HepG2 (cell line): Measurements from ENCODE around the gene MOGAT3. TPM values are rescaled to one million over a fixed set of nuclear protein-coding genes. Genes with fewer than 3 reads are reported as not detected.

Source experiments
- CENPT ChIP-seq: sonication (generic); formaldehyde crosslinking; IDR thresholded peaks from 2 replicates; pipeline ENCODE4 v1.8.0; 2022; ENCODE audit warnings: low read depth, mild to moderate bottlenecking, moderate library complexity, missing genetic modification reagents
- CHD4 ChIP-seq: fragments of 200-600 bp; sonication (generic); IDR thresholded peaks from 2 replicates; pipeline ENCODE4 v1.7.0; 2017; ENCODE audit warnings: mild to moderate bottlenecking, low read length, borderline replicate concordance
- KAT7 ChIP-seq: IDR thresholded peaks from 2 replicates; pipeline ENCODE4 v1.6.1; 2018; ENCODE audit warnings: borderline replicate concordance, missing compliant biosample characterization
- KLF16 ChIP-seq, 2 experiments: sonication (generic) in 1 of 2; formaldehyde crosslinking in 1 of 2; IDR thresholded peaks; 2 replicates each; pipeline versions ENCODE4 v1.6.1 to v1.8.0; 2016 to 2023; ENCODE audit warnings: missing genetic modification reagents in 2 of 2, missing compliant biosample characterization in 1 of 2
- MEIS1 ChIP-seq: sonication (generic); formaldehyde crosslinking; IDR thresholded peaks from 2 replicates; pipeline ENCODE4 v1.9.0; 2021; ENCODE audit warnings: mild to moderate bottlenecking, missing genetic modification reagents, moderate library complexity, borderline replicate concordance
- NCOA2 ChIP-seq: sonication (generic); formaldehyde crosslinking; IDR thresholded peaks from 2 replicates; pipeline ENCODE4 v1.8.0; 2022; ENCODE audit warnings: inconsistent platforms
- PITX1 ChIP-seq: sonication (generic); formaldehyde crosslinking; IDR thresholded peaks from 2 replicates; pipeline ENCODE4 v1.5.1; 2020; ENCODE audit warnings: mild to moderate bottlenecking, missing genetic modification reagents
- RFXAP ChIP-seq: sonication (generic); formaldehyde crosslinking; IDR thresholded peaks from 2 replicates; pipeline ENCODE4 v1.4.0; 2020; ENCODE audit warnings: missing genetic modification reagents, borderline replicate concordance
- TAF15 ChIP-seq: fragments of 200-400 bp; formaldehyde crosslinking; IDR thresholded peaks from one replicate; pipeline ENCODE4 v1.6.1; 2018; ENCODE audit warnings: mild to moderate bottlenecking, low read depth, low read length; ENCODE audit not compliant: poor library complexity, severe bottlenecking
- ZFP1 ChIP-seq: IDR thresholded peaks from 2 replicates; pipeline ENCODE4 v1.6.1; 2016
- ZNF180 ChIP-seq: sonication (generic); formaldehyde crosslinking; IDR thresholded peaks from 2 replicates; pipeline ENCODE4 v1.4.0; 2020; ENCODE audit warnings: low read depth, missing genetic modification reagents, borderline replicate concordance
- ZNF501 ChIP-seq: sonication (generic); formaldehyde crosslinking; IDR thresholded peaks from 2 replicates; pipeline ENCODE4 v1.5.1; 2020; ENCODE audit warnings: mild to moderate bottlenecking, moderate library complexity, missing genetic modification reagents
- ZNF564 ChIP-seq: sonication (generic); formaldehyde crosslinking; IDR thresholded peaks from 2 replicates; pipeline ENCODE4 v1.8.1; 2023; ENCODE audit warnings: mild to moderate bottlenecking, missing genetic modification reagents
- ZNF572 ChIP-seq: sonication (generic); formaldehyde crosslinking; IDR thresholded peaks from 2 replicates; pipeline ENCODE4 v1.5.1; 2020; ENCODE audit warnings: mild to moderate bottlenecking, missing genetic modification reagents
- polyA plus RNA-seq, 8 experiments: library from polyadenylated mRNA; depleted of rRNA in 3 of 8; stranded (reverse) in 7 of 8; unstranded in 1 of 8; fragments of >200 nt; fragmentation: Illumina TruSeq in 4 of 8; extraction: Trizol in 4 of 8; gene quantifications; 2 replicates each; pipeline versions ENCODE4 v1.2.1 to v1.2.3, GENCODE V29; 2011 to 2016; ENCODE audit warnings: low read depth in 4 of 8, missing spikeins in 1 of 8, mixed read lengths in 1 of 8; ENCODE audit not compliant: insufficient read depth in 1 of 8
- total RNA-seq, 5 experiments: library from RNA; depleted of rRNA; stranded (reverse); fragments of >200 nt; fragmentation: Illumina TruSeq; extraction: Trizol; gene quantifications; 2 replicates each; pipeline ENCODE4 v1.2.3, GENCODE V29; 2016; ENCODE audit warnings: low read depth in 1 of 5
- TF ChIP-seq, protein P1 (sequence below): sonication (generic); formaldehyde crosslinking; IDR thresholded peaks from 2 replicates; pipeline ENCODE4 v1.4.0; 2020; ENCODE audit warnings: missing genetic modification reagents, borderline replicate concordance
- TF ChIP-seq, protein P2 (sequence below): sonication (generic); formaldehyde crosslinking; conservative IDR thresholded peaks from 2 replicates; pipeline ENCODE4 v1.8.1; 2023; ENCODE audit warnings: missing genetic modification reagents
- TF ChIP-seq, protein P3 (sequence below): sonication (generic); formaldehyde crosslinking; IDR thresholded peaks from 2 replicates; pipeline ENCODE4 v1.5.0; 2020; ENCODE audit warnings: mild to moderate bottlenecking, low read depth, missing genetic modification reagents, borderline replicate concordance

Gene MOGAT3
- total and polyA plus RNA-seq, 2 of the 13 experiments (the other 11 are each of a cell fraction or from before 2014, with no cell fraction given), result 22.5 to 30.5 TPM

DNA sequence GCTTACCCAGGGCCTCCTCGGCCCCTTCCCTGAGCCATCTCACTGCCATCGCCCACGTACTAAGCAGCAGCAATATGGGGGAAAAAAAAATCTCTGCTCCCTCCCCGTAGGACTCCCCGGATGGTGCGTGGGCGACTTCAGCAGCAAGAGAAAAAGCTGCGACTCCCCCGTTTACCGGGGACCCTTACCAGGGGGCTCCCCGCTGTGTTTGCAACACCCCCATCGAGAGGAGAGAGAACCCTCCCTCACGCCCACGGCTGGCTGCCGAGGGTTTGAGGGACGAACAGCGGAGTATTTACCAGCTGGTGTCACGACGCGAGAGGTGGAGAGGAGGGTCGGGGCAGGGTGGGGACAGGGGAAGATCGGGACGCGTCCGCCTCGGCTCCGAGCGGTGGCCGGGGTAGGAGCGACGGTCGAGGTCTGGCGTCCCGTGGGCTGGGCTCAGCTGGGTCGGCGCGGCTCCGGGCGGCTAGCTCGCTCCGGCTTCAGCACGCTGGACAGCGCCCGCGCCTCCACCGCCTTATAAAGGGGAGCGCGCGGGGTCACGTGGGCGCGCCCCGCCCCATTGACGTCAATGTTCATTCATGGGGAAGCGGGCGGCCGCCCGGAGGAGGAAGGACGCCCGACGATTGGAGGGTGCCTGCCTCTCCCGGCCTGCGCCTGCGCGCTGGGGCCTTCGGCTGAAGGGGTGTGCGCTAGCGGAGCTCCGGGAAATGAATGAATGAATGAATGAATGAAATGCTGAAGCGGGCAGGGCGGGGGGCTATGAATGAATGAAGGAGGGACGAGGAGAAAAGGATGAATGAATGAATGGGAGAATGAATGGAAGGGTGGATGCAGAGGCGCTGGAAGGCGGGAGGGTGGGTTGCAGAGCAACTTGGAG lies 35.5 kb downstream of the MOGAT3 start, which contains the start of gene VGF (continued):
- TF ChIP-seq, protein P1, sequence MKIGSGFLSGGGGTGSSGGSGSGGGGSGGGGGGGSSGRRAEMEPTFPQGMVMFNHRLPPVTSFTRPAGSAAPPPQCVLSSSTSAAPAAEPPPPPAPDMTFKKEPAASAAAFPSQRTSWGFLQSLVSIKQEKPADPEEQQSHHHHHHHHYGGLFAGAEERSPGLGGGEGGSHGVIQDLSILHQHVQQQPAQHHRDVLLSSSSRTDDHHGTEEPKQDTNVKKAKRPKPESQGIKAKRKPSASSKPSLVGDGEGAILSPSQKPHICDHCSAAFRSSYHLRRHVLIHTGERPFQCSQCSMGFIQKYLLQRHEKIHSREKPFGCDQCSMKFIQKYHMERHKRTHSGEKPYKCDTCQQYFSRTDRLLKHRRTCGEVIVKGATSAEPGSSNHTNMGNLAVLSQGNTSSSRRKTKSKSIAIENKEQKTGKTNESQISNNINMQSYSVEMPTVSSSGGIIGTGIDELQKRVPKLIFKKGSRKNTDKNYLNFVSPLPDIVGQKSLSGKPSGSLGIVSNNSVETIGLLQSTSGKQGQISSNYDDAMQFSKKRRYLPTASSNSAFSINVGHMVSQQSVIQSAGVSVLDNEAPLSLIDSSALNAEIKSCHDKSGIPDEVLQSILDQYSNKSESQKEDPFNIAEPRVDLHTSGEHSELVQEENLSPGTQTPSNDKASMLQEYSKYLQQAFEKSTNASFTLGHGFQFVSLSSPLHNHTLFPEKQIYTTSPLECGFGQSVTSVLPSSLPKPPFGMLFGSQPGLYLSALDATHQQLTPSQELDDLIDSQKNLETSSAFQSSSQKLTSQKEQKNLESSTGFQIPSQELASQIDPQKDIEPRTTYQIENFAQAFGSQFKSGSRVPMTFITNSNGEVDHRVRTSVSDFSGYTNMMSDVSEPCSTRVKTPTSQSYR (CRISPR knock-in tag), result peak; percentile 78; the same call in 1 of the 2 replicates
- TF ChIP-seq CENPT (CRISPR knock-in tag) (peak; percentile 95), ZFP1 (peak; percentile 96), KLF16 (CRISPR knock-in tag; IDR thresholded peaks at IDR 0.05) (peak in 1 of 2 experiments; percentile 100; a peak in 2 of 4 replicates), RFXAP (CRISPR knock-in tag) (peak; percentile 93), CHD4 (no peak), MEIS1 (CRISPR knock-in tag) (peak; percentile 41; the same call in 1 of the 2 replicates), ZNF572 (CRISPR knock-in tag) (no peak), KAT7 (CRISPR knock-in tag) (no peak), PITX1 (peak; percentile 91), NCOA2 (CRISPR knock-in tag) (peak; percentile 87), ZNF501 (CRISPR knock-in tag) (peak; percentile 89), ZNF564 (CRISPR knock-in tag) (peak; percentile 97), ZNF180 (no peak; the same call in 1 of the 2 replicates), TAF15 (peak; percentile 39)
- TF ChIP-seq, protein P2, sequence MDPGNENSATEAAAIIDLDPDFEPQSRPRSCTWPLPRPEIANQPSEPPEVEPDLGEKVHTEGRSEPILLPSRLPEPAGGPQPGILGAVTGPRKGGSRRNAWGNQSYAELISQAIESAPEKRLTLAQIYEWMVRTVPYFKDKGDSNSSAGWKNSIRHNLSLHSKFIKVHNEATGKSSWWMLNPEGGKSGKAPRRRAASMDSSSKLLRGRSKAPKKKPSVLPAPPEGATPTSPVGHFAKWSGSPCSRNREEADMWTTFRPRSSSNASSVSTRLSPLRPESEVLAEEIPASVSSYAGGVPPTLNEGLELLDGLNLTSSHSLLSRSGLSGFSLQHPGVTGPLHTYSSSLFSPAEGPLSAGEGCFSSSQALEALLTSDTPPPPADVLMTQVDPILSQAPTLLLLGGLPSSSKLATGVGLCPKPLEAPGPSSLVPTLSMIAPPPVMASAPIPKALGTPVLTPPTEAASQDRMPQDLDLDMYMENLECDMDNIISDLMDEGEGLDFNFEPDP (CRISPR knock-in tag), result peak; percentile 98; the same call in 1 of the 2 replicates
- TF ChIP-seq, protein P3, sequence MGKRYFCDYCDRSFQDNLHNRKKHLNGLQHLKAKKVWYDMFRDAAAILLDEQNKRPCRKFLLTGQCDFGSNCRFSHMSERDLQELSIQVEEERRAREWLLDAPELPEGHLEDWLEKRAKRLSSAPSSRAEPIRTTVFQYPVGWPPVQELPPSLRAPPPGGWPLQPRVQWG (CRISPR knock-in tag), result no peak
